ENCODE data around the gene ADAM19. TPM values are rescaled to one million over a fixed set of nuclear protein-coding genes. Genes with fewer than 3 reads are reported as not detected.

The ADAM19 gene
- total RNA-seq, 2 donors from 2014 or later, result 9.9 to 46.1 TPM

DNA sequence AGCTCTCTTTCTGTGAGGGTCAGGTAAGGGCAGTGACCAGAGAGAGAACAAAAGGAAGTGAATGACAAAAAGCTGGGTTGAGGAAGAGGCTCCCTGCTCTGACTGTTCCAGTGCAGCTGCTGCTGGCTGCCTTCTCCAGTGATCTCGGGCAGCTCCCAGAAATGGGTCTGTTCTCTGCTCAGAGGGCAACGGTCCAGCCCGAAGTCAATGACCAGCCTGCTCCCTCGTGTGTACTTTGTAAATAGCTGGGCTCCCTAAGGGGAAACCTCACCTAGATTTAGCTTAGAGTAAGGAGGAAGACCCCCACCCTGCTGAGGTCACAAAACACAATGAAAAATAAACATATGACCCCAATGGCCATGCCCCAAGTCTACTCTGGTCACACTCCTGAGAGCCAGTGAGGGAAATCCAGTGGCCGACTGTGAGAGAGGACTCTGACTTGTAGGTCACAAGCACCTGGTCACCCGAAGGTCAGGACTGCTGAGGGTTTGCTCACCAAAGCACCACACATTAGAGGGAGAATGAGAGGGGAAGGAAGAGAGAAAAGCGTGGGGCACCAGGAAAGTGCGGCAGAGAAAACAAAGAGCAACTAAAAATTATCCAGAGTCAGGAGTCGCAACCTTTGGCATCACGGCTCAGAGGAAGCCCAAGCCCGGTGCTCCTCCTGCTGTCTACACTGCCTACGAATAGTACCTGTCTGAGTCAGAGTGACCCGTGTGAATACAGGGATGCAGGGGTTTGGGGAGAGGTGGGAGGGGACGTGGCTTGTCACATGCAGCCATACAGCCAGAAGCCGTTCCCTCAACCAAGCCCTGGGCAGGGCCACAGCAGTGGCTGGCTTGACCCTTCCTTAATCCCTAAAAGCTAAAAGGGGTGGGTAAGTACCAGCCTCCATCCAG lies 95.7 kb downstream of the ADAM19 start:
- Histone ChIP-seq H3K27ac (no peak overlapping the region), H3K36me3 (peaks cover 6% of the 10 kb centered on the region), H3K9me3 (no peaks in the 10 kb centered on the region), H3K4me1 (ENCODE audit: control insufficient read depth in 1 of 2, low read depth in 2 of 2) (peaks cover 0 to 20% of the 10 kb centered on the region in 2 donors), H3K4me3 (no peak overlapping the region), H3K27me3 (replicated peaks; ENCODE audit: insufficient read depth) (no peaks in the 10 kb centered on the region)
- DNase-seq (ENCODE audit: low spot score) (no peak), ATAC-seq (ENCODE audit: insufficient number of reproducible peaks, low FRiP score, low read depth) (no peak)
- TF ChIP-seq, protein P1, sequence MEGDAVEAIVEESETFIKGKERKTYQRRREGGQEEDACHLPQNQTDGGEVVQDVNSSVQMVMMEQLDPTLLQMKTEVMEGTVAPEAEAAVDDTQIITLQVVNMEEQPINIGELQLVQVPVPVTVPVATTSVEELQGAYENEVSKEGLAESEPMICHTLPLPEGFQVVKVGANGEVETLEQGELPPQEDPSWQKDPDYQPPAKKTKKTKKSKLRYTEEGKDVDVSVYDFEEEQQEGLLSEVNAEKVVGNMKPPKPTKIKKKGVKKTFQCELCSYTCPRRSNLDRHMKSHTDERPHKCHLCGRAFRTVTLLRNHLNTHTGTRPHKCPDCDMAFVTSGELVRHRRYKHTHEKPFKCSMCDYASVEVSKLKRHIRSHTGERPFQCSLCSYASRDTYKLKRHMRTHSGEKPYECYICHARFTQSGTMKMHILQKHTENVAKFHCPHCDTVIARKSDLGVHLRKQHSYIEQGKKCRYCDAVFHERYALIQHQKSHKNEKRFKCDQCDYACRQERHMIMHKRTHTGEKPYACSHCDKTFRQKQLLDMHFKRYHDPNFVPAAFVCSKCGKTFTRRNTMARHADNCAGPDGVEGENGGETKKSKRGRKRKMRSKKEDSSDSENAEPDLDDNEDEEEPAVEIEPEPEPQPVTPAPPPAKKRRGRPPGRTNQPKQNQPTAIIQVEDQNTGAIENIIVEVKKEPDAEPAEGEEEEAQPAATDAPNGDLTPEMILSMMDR (IDR thresholded peaks at IDR 0.05), result no peak

DNA sequence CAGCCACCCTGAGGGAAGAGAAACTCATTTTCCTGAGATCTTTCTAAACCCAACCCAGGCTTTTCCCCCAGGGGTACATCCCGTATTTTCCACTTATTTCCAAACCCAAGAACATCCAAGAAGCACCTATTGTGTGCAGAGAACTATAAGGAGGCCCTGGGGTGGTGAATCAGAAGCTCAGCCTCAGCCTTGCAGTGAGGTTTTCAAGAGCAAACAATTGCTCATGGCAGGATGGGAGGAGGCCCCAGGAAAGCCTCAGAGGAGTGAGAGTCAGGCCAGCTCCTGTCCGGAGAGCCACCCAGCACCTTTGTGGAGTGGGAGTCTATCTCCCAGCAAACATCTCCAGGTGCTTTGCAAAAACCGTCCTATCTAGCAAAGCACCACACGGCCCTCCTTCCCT lies 96.4 kb downstream of the ADAM19 start:
- H3K4me1 ChIP-seq (ENCODE audit: control insufficient read depth in 1 of 2, low read depth in 2 of 2), result peaks cover 0 to 21% of the 10 kb centered on the region in 2 donors
- peaks cover 6% of the 10 kb centered on the region for H3K36me3 ChIP-seq
- DNase-seq (ENCODE audit: low spot score), result no peak
- H3K4me3 ChIP-seq, result no peak overlapping the region
- ATAC-seq (ENCODE audit: insufficient number of reproducible peaks, low FRiP score, low read depth), result no peak
- TF ChIP-seq, protein P1 (IDR thresholded peaks at IDR 0.05), result no peak
- H3K9me3 ChIP-seq, result no peaks in the 10 kb centered on the region
- no peak overlapping the region for H3K27ac ChIP-seq
- H3K27me3 ChIP-seq (replicated peaks; ENCODE audit: insufficient read depth), result no peaks in the 10 kb centered on the region

DNA sequence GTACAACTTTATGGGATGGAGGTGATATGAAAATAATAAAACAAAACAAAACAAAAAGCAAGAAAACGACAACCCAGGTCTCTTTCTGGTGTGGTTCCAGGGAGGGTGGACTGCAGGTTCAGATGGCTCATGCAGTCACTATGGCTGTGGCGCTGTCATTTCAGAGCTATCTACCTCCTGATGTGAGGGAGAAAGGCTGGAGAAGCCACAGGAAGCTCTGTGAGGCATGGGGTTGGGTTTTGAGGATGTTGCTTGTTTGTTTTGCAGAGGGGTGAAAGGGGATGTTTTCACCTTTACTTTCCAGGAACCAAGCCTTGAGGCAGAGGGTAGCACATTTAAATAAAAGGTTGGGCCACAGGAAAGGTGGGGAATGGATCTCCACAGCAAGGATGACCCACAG lies 96.8 kb downstream of the ADAM19 start:
- ATAC-seq (ENCODE audit: insufficient number of reproducible peaks, low FRiP score, low read depth) (no peak), DNase-seq (ENCODE audit: low spot score) (no peak)
- Histone ChIP-seq H3K4me1 (ENCODE audit: control insufficient read depth in 1 of 2, low read depth in 2 of 2) (peaks cover under 1 to 26% of the 10 kb centered on the region in 2 donors), H3K9me3 (no peaks in the 10 kb centered on the region), H3K27ac (peak overlapping the region; percentile 14 to 65), H3K36me3 (peaks cover 6% of the 10 kb centered on the region), H3K4me3 (no peak overlapping the region), H3K27me3 (replicated peaks; ENCODE audit: insufficient read depth) (no peaks in the 10 kb centered on the region)
- TF ChIP-seq, protein P1 (IDR thresholded peaks at IDR 0.05), result no peak

DNA sequence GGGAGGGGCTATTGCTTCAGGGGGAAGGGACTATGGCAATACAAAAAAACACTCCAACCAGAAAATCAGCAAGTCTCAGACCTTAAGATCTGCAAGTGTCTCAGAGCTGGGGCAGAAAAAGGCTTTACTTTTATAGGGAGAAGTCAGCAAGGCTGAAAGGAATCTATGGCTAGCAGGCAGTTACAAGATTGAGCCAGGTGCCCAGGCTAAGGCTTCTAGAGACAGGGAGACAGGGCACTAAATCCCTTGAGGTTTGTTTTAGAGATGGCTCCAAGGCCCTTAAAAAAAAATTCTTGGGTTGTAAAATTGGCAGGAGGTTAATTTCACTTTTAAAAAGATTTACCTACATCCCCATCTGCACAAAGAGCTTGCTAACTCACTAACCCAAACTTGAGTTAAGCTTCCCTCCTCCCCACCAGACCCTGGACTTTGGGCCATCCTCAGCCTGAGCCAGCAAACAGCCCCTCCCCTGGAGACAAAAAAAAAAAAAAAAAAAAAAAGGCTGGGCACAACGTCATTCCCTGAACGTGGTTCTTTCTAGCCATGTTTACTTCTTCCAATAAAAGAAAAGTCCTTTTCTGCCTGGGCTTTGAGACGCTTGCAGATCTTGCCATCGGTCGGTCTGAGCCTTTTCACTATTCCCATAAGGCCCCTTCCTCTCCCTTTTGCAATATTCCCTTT lies 97.6 kb downstream of the ADAM19 start:
- Histone ChIP-seq H3K27ac (peak overlapping the region; percentile 14 to 65), H3K4me1 (ENCODE audit: control insufficient read depth in 1 of 2, low read depth in 2 of 2) (peaks cover 8 to 33% of the 10 kb centered on the region in 2 donors), H3K4me3 (no peak overlapping the region), H3K36me3 (peaks cover 6% of the 10 kb centered on the region), H3K9me3 (no peaks in the 10 kb centered on the region), H3K27me3 (replicated peaks; ENCODE audit: insufficient read depth) (no peaks in the 10 kb centered on the region)
- TF ChIP-seq, protein P1 (IDR thresholded peaks at IDR 0.05), result no peak
- DNase-seq (ENCODE audit: low spot score), result no peak
- no peak for ATAC-seq (ENCODE audit: insufficient number of reproducible peaks, low FRiP score, low read depth)

DNA sequence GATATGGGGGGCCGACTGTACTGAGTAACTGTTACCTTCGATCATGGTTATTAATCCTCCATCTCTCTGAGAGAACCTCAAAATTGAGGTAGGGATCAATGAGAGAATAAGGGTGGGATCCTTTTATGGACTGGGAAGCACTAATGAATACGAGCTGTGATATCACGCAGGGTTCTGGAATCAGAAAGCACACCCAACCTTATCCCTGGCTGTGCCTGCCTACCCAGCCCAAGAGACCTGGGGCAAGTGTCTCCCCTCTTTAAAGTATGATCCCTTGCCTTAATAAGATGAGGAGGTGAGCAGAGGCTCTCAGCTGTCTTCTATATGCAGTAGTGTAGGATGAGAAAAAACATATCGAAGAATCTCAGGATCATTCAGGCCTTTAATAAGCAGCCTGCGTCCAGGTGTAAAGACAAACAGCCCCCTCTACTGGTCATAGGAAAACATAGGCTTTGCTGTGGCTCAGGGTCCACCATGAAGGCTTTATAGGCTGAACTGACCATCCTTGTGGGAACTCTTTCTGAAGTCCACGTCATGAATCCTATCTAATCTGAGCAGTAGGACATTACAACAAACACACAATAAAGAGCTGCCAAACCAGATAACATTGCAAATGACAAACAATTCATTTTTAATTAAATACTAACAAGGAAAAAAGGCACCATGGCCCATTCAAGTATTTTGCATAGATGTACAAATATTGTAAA lies 98.7 kb downstream of the ADAM19 start:
- Histone ChIP-seq H3K4me1 (ENCODE audit: control insufficient read depth in 1 of 2, low read depth in 2 of 2) (peaks cover 9 to 35% of the 10 kb centered on the region in 2 donors), H3K36me3 (peaks cover 6% of the 10 kb centered on the region), H3K4me3 (no peak overlapping the region), H3K27ac (no peak overlapping the region), H3K9me3 (no peaks in the 10 kb centered on the region), H3K27me3 (replicated peaks; ENCODE audit: insufficient read depth) (no peaks in the 10 kb centered on the region)
- TF ChIP-seq, protein P1 (IDR thresholded peaks at IDR 0.05), result peak; percentile 74
- no peak for ATAC-seq (ENCODE audit: insufficient number of reproducible peaks, low FRiP score, low read depth)
- no peak for DNase-seq (ENCODE audit: low spot score)

Measured in thoracic aorta (tissue), 2 donors.